Astrocyte (in vitro differentiated cells and primary cell): ENCODE results near the gene PRKCA. TPM values are rescaled to one million over a fixed set of nuclear protein-coding genes. Genes with fewer than 3 reads are reported as not detected.

ENCODE experiments used
- DNase-seq: peaks from one replicate; pipeline ENCODE4 v3.0.0-alpha.2; 2010; ENCODE audit warnings: low read depth
- FAIRE-seq: peaks from 2 replicates; lab custom pipeline; 2011; peaks lifted over from hg19 to GRCh38; lab: Jason Lieb, UNC
- H2AFZ ChIP-seq: 2 replicates; pipeline ENCODE4 v1.6.0; 2012; ENCODE audit warnings: low read depth, low read length, inconsistent platforms
- H3K27ac ChIP-seq: 2 replicates; pipeline ENCODE4 v1.5.1; 2011; ENCODE audit warnings: low read depth, low read length, inconsistent platforms
- H3K27me3 ChIP-seq: 2 replicates; pipeline ENCODE4 v1.6.0; 2011; ENCODE audit warnings: low read length, inconsistent platforms; ENCODE audit not compliant: insufficient read depth
- H3K36me3 ChIP-seq: 2 replicates; pipeline ENCODE4 v1.5.1; 2011; ENCODE audit warnings: low read length, inconsistent platforms; ENCODE audit not compliant: insufficient read depth
- H3K4me1 ChIP-seq: 2 replicates; pipeline ENCODE4 v1.5.1; 2011; ENCODE audit warnings: low read length, inconsistent platforms; ENCODE audit not compliant: insufficient read depth
- H3K4me2 ChIP-seq: 2 replicates; pipeline ENCODE4 v1.6.0; 2012; ENCODE audit warnings: low read length, inconsistent platforms
- H3K4me3 ChIP-seq: 2 replicates; pipeline ENCODE4 v1.5.1; 2011; ENCODE audit warnings: low read depth, mild to moderate bottlenecking, low read length, inconsistent platforms; ENCODE audit not compliant: insufficient read depth
- H3K79me2 ChIP-seq: 2 replicates; pipeline ENCODE4 v1.6.0; 2012; ENCODE audit warnings: mild to moderate bottlenecking, low read length, inconsistent platforms; ENCODE audit not compliant: insufficient read depth
- H3K9ac ChIP-seq: 2 replicates; pipeline ENCODE4 v1.6.0; 2012; ENCODE audit warnings: mild to moderate bottlenecking, low read length, inconsistent platforms
- H3K9me3 ChIP-seq: 2 replicates; pipeline ENCODE4 v1.5.1; 2012; ENCODE audit warnings: low read depth, mild to moderate bottlenecking, low read length, inconsistent platforms; ENCODE audit not compliant: insufficient read depth
- H4K20me1 ChIP-seq: 2 replicates; pipeline ENCODE4 v1.6.0; 2012; ENCODE audit warnings: low read length, inconsistent platforms; ENCODE audit not compliant: insufficient read depth
- H3K27ac Mint-ChIP-seq: one replicate; pipeline ENCODE4 v1.8.0; 2021; ENCODE audit warnings: mild to moderate bottlenecking, mixed read lengths; ENCODE audit not compliant: unreplicated experiment
- H3K27me3 Mint-ChIP-seq: one replicate; pipeline ENCODE4 v1.8.0; 2021; ENCODE audit warnings: low read depth, mixed read lengths; ENCODE audit not compliant: unreplicated experiment
- H3K36me3 Mint-ChIP-seq: one replicate; pipeline ENCODE4 v1.8.0; 2021; ENCODE audit warnings: low read depth, mixed read lengths; ENCODE audit not compliant: unreplicated experiment
- H3K4me1 Mint-ChIP-seq: one replicate; pipeline ENCODE4 v1.8.0; 2021; ENCODE audit warnings: low read depth, mixed read lengths; ENCODE audit not compliant: unreplicated experiment
- H3K4me3 Mint-ChIP-seq: one replicate; pipeline ENCODE4 v1.8.0; 2021; ENCODE audit warnings: mild to moderate bottlenecking, moderate library complexity, mixed read lengths; ENCODE audit not compliant: unreplicated experiment
- H3K9me3 Mint-ChIP-seq: one replicate; pipeline ENCODE4 v1.8.0; 2021; ENCODE audit warnings: mild to moderate bottlenecking, mixed read lengths; ENCODE audit not compliant: unreplicated experiment
- EZH2 ChIP-seq: IDR thresholded peaks from 2 replicates; pipeline ENCODE4 v1.6.1; 2012; ENCODE audit warnings: mild to moderate bottlenecking, low read length, inconsistent platforms; ENCODE audit not compliant: insufficient read depth
- total RNA-seq: library from RNA; stranded (reverse); gene quantifications from 2 replicates; pipeline ENCODE4 v1.2.1, GENCODE V29; 2021
- TF ChIP-seq, protein P1 (sequence below): IDR thresholded peaks from 2 replicates; pipeline ENCODE4 v1.5.1; 2011; ENCODE audit warnings: low read depth, mild to moderate bottlenecking, inconsistent platforms, low read length, moderate library complexity; ENCODE audit not compliant: insufficient read depth

PRKCA gene
- total RNA-seq, 1 donor from 2014 or later: 49.9 TPM

DNA sequence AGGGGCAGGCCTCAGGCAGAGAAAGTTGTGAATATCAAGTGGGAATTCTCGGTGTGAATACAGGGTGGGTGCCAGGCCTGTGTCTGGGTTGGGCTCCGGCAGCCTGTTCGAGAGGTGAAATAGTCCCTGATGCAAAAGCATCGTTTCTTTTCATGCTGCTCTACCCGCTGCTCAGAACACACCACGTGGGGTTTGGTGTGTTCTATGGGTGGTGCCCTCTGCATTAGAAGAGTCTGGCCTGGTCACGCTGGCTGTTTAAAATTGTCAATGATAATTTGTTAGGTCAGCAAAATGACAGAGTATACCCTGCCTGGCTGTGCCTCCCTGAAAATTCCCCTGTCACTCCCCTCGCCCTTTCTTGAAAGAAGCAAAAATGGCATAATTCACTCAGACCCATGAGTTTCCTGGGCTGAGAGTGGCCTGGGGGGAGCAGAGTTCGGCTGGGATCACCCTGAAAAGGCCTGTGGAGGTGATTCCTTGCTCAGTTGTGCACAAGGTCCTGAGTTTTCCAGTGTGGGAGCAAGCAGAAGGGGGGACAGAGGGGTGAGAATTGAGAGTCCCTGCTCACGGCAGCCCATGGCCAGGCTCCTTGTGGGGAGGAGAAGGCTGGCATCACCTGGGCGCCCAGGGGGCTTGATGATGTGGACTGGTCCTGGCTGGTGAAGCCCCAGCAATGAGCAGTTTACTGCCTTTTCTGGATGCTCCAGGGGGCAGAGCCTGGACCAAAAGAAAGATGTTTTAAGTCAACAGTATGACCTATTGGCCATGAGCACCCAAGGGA is 535.7 kb downstream of the PRKCA start:
- no peaks in the 10 kb centered on the region for H4K20me1 ChIP-seq
- H3K27me3 Mint-ChIP-seq: peaks cover 75% of the 10 kb centered on the region
- no peak overlapping the region for H3K9ac ChIP-seq
- H3K27ac ChIP-seq: no peak overlapping the region
- H3K9me3 ChIP-seq: no peaks in the 10 kb centered on the region
- H2AFZ ChIP-seq: no peak overlapping the region
- TF ChIP-seq, protein P1, sequence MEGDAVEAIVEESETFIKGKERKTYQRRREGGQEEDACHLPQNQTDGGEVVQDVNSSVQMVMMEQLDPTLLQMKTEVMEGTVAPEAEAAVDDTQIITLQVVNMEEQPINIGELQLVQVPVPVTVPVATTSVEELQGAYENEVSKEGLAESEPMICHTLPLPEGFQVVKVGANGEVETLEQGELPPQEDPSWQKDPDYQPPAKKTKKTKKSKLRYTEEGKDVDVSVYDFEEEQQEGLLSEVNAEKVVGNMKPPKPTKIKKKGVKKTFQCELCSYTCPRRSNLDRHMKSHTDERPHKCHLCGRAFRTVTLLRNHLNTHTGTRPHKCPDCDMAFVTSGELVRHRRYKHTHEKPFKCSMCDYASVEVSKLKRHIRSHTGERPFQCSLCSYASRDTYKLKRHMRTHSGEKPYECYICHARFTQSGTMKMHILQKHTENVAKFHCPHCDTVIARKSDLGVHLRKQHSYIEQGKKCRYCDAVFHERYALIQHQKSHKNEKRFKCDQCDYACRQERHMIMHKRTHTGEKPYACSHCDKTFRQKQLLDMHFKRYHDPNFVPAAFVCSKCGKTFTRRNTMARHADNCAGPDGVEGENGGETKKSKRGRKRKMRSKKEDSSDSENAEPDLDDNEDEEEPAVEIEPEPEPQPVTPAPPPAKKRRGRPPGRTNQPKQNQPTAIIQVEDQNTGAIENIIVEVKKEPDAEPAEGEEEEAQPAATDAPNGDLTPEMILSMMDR: no peak
- TF ChIP-seq EZH2: no peak
- H3K4me1 ChIP-seq: no peaks in the 10 kb centered on the region
- no peaks in the 10 kb centered on the region for H3K36me3 Mint-ChIP-seq
- DNase-seq: no peak
- H3K79me2 ChIP-seq: no peaks in the 10 kb centered on the region
- no peaks in the 10 kb centered on the region for H3K4me1 Mint-ChIP-seq
- H3K4me3 ChIP-seq: no peak overlapping the region
- no peak for FAIRE-seq
- no peak overlapping the region for H3K4me2 ChIP-seq
- no peak overlapping the region for H3K4me3 Mint-ChIP-seq
- H3K27ac Mint-ChIP-seq: no peak overlapping the region
- H3K36me3 ChIP-seq: no peaks in the 10 kb centered on the region
- H3K9me3 Mint-ChIP-seq: peaks cover 1% of the 10 kb centered on the region
- peaks cover 33% of the 10 kb centered on the region for H3K27me3 ChIP-seq

DNA sequence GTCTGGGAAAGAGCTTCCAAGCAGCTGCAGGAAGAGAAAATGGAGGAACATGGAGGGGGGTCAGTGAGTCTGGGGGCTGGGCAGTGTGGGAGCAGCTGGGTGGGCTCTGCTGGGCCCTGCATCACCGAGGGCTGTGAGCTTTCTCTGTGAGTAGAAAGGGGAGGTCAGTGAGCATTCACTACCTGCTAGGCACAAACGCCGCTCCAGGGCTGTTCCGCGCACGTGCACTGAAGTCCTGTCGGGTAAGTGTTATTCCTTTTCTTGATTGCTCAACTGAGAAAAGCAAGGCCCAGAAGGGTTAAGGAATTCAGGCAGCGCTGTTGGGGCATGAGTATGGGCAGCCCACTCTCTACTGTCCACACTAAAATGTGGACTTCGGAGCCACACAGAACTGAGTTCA is 537.2 kb downstream of the PRKCA start:
- no peaks in the 10 kb centered on the region for H3K9me3 ChIP-seq
- H3K9ac ChIP-seq: no peak overlapping the region
- no peak overlapping the region for H3K4me3 ChIP-seq
- no peak for FAIRE-seq
- no peaks in the 10 kb centered on the region for H3K36me3 ChIP-seq
- no peak overlapping the region for H3K4me2 ChIP-seq
- H3K79me2 ChIP-seq: no peaks in the 10 kb centered on the region
- H3K4me3 Mint-ChIP-seq: no peak overlapping the region
- no peaks in the 10 kb centered on the region for H4K20me1 ChIP-seq
- no peaks in the 10 kb centered on the region for H3K4me1 ChIP-seq
- H2AFZ ChIP-seq: no peak overlapping the region
- no peaks in the 10 kb centered on the region for H3K4me1 Mint-ChIP-seq
- H3K27me3 Mint-ChIP-seq: peaks cover 69% of the 10 kb centered on the region
- TF ChIP-seq EZH2: no peak
- TF ChIP-seq, protein P1: no peak
- H3K27me3 ChIP-seq: peaks cover 23% of the 10 kb centered on the region
- H3K27ac ChIP-seq: no peak overlapping the region
- DNase-seq: no peak
- H3K9me3 Mint-ChIP-seq: peaks cover 1% of the 10 kb centered on the region
- no peaks in the 10 kb centered on the region for H3K36me3 Mint-ChIP-seq
- no peak overlapping the region for H3K27ac Mint-ChIP-seq

DNA sequence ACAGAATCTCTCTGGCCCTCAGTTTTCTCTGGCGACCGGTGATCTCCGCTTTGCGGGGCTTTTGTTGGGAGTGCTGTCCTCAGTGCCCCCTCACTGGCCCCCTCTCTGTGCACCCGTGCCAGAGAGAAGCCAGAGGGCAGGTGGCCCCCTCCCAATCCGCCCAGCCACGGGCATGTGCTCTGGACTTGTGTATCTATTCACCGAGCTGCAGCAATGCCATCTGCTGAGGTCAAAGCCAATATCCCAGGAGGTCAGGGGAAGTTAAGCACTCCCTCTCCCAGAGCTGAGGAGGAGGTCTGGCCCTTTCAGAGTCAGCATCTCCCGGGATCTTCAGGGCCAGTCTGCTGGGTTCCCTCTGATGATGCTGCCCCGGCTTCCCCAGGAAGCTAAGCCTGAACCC is 537.6 kb downstream of the PRKCA start:
- Histone ChIP-seq H3K79me2 (no peaks in the 10 kb centered on the region), H3K27ac (no peak overlapping the region), H3K4me3 (no peak overlapping the region), H3K36me3 (no peaks in the 10 kb centered on the region), H2AFZ (no peak overlapping the region), H4K20me1 (no peaks in the 10 kb centered on the region), H3K9ac (no peak overlapping the region), H3K4me2 (no peak overlapping the region), H3K27me3 (peaks cover 21% of the 10 kb centered on the region), H3K9me3 (no peaks in the 10 kb centered on the region), H3K4me1 (no peaks in the 10 kb centered on the region)
- no peak for TF ChIP-seq EZH2
- TF ChIP-seq, protein P1: no peak
- peaks cover 68% of the 10 kb centered on the region for H3K27me3 Mint-ChIP-seq
- H3K4me1 Mint-ChIP-seq: no peaks in the 10 kb centered on the region
- FAIRE-seq (no peak), DNase-seq (no peak)
- no peak overlapping the region for H3K4me3 Mint-ChIP-seq
- peaks cover 1% of the 10 kb centered on the region for H3K9me3 Mint-ChIP-seq
- no peak overlapping the region for H3K27ac Mint-ChIP-seq
- no peaks in the 10 kb centered on the region for H3K36me3 Mint-ChIP-seq
